ENCODE data around the gene MITD1.
"Not testable (repeated sequence)": the region's sequence is repeated elsewhere in the genome, so short reads cannot be mapped to it uniquely, and the experiment has no call there.

MITD1 gene

GRCh38 chr2:99180755-99181623, at the start of gene MITD1, which contains the start of gene MRPL30:
Gene MITD1 (minus strand): TSS chr2:99181058. CDS start chr2:99180981, 77 bp downstream.
Gene MRPL30 (plus strand): TSS chr2:99181184. CDS start chr2:99186204, 5,020 bp downstream.
- peak; percentile 78 to 82 for DNase-seq (ENCODE audit: low read depth in 2 of 2)

GRCh38 chr2:99217929-99218501, 37.2 kb upstream of the MITD1 start:
- DNase-seq (ENCODE audit: low read depth in 2 of 2): no peak

GRCh38 chr2:99216096-99216495, 35.2 kb upstream of the MITD1 start:
- DNase-seq (ENCODE audit: low read depth in 2 of 2): no peak

- DNase-seq (ENCODE audit: low read depth in 2 of 2): no peak
Observed at GRCh38 chr2:99205491-99205890, 24.6 kb upstream of the MITD1 start.

- DNase-seq (ENCODE audit: low read depth in 2 of 2): no peak
Observed at GRCh38 chr2:99201959-99202678, 21.3 kb upstream of the MITD1 start.

- DNase-seq (ENCODE audit: low read depth in 2 of 2): no peak
Observed at GRCh38 chr2:99200076-99200800, 19.4 kb upstream of the MITD1 start.

GRCh38 chr2:99198103-99198841, 17.4 kb upstream of the MITD1 start:
- no peak for DNase-seq (ENCODE audit: low read depth in 2 of 2)

GRCh38 chr2:99192364-99192763, 11.5 kb upstream of the MITD1 start:
- DNase-seq (ENCODE audit: low read depth in 2 of 2): not testable (repeated sequence)

- DNase-seq (ENCODE audit: low read depth in 2 of 2): no peak
Observed at GRCh38 chr2:99190548-99190947, 9.7 kb upstream of the MITD1 start.

- no peak for DNase-seq (ENCODE audit: low read depth in 2 of 2)
Observed at GRCh38 chr2:99188357-99188756, 7.5 kb upstream of the MITD1 start.

- DNase-seq (ENCODE audit: low read depth in 2 of 2): no peak
Observed at GRCh38 chr2:99187011-99187410, 6.2 kb upstream of the MITD1 start.

- no peak for DNase-seq (ENCODE audit: low read depth in 2 of 2)
Observed at GRCh38 chr2:99184811-99185210, 4.0 kb upstream of the MITD1 start.

- no peak for DNase-seq (ENCODE audit: low read depth in 2 of 2)
Observed at GRCh38 chr2:99183025-99183424, 2.2 kb upstream of the MITD1 start.

- DNase-seq (ENCODE audit: low read depth in 2 of 2): no peak
Observed at GRCh38 chr2:99181624-99182000, 754 bp upstream of the MITD1 start.

- no peak for DNase-seq (ENCODE audit: low read depth in 2 of 2)
Observed at GRCh38 chr2:99171377-99172140, 9.3 kb downstream of the MITD1 start.

- DNase-seq (ENCODE audit: low read depth in 2 of 2): no peak
Observed at GRCh38 chr2:99169534-99169933, 11.3 kb downstream of the MITD1 start.

- no peak for DNase-seq (ENCODE audit: low read depth in 2 of 2)
Observed at GRCh38 chr2:99166218-99166617, 14.6 kb downstream of the MITD1 start.

GRCh38 chr2:99159594-99159993, 21.3 kb downstream of the MITD1 start:
- DNase-seq (ENCODE audit: low read depth in 2 of 2): no peak

GRCh38 chr2:99158599-99158998, 22.3 kb downstream of the MITD1 start:
- DNase-seq (ENCODE audit: low read depth in 2 of 2): no peak

GRCh38 chr2:99156891-99157290, 24.0 kb downstream of the MITD1 start:
- DNase-seq (ENCODE audit: low read depth in 2 of 2): no peak

Measured in stimulated activated CD8-positive, alpha-beta memory T cell treated with anti-CD3 and anti-CD28 coated beads, Interleukin-7, amount 100 ng/mL, for 1 hour (primary cell).